IgD-negative memory B cell (primary cell): ENCODE data around the gene ELAVL3. TPM values are rescaled to one million over a fixed set of nuclear protein-coding genes. Genes with fewer than 3 reads are reported as not detected.
A peak's percentile ranks its signal among the peaks of the same experiment; 100 is the strongest.
"Not testable (repeated sequence)": the region's sequence is repeated elsewhere in the genome, so short reads cannot be mapped to it uniquely, and the experiment has no call there.

Experiments
- H3K27ac Mint-ChIP-seq, 3 donors: one replicate each; pipeline ENCODE4 v1.8.0; 2020 to 2022; ENCODE audit warnings: mild to moderate bottlenecking in 3 of 3, mixed read lengths in 3 of 3, moderate library complexity in 1 of 3
- H3K27me3 Mint-ChIP-seq: one replicate; pipeline ENCODE4 v1.8.0; 2021; ENCODE audit warnings: mixed read lengths
- H3K36me3 Mint-ChIP-seq: one replicate; pipeline ENCODE4 v1.8.0; 2020; ENCODE audit warnings: mild to moderate bottlenecking, mixed read lengths
- H3K4me1 Mint-ChIP-seq, 3 donors: one replicate each; pipeline ENCODE4 v1.8.0; 2020 to 2022; ENCODE audit warnings: mixed read lengths in 3 of 3, mild to moderate bottlenecking in 1 of 3
- H3K4me3 Mint-ChIP-seq, 4 donors: one replicate each; pipeline ENCODE4 v1.8.0; 2020 to 2022; ENCODE audit warnings: mild to moderate bottlenecking in 4 of 4, mixed read lengths in 4 of 4, moderate library complexity in 3 of 4
- H3K9me3 Mint-ChIP-seq, 3 donors: one replicate each; pipeline ENCODE4 v1.8.0; 2020 to 2021; ENCODE audit warnings: mixed read lengths in 3 of 3, mild to moderate bottlenecking in 1 of 3
- polyA plus RNA-seq: library from polyadenylated mRNA; unstranded; fragments of 300-500 nt; fragmentation: Illumina TruSeq; gene quantifications from one replicate; pipeline ENCODE4 v1.2.3, GENCODE V29; 2021

The ELAVL3 gene
- polyA plus RNA-seq, 1 donor from 2014 or later: not detected

DNA sequence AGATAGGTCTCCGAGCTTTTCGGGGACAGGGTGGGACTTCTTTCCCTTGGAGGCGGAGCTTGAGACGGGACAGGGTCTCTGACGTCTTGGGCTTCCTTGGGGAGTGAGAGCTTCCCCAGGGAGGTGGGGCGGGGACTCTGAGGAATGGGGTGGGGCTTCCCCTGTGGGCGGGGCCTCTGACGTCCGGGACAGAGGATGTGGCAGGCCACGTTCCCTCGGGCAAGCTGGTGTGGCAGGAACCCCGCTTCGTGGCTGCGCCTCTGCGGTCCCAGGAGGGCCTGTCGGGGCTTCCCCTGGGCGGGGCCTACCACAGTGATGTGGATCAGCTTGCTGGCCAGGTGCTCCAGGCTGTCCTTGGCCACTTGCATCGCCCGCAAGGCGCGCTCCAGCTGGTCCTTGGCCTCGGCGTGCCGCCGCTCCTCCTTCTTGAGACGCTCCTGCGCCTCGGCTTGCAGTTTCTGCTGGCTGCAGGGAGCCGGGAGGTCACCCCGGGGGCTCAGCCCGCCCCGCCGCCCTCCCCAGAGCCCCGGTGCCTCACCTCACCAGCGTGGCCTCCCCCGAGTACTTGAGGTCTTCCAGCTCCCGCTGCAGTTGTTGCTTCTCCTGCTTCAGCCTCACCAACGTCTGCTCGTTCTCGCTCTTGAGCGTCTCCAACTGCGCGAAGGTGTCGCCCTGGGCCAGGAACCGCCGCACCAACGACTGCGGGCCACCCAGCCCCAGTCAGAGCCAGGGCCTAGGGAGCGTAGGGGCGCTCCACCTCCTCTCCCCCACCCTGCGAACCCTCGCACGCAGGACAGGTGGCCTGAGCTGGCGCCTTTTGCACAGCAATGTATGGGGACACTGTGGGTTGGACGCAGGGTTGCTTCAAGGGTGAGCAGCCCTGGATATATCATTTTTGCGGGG lies 58.4 kb downstream of the ELAVL3 start:
- Mint-ChIP-seq H3K4me1 (peaks cover 20 to 28% (median 25%) of the 10 kb centered on the region in 3 donors), H3K27ac (peak overlapping the region; percentile 83 to 97 (median 94)), H3K36me3 (no peaks in the 10 kb centered on the region), H3K27me3 (peaks cover 35% of the 10 kb centered on the region), H3K9me3 (no peaks in the 10 kb centered on the region), H3K4me3 (peak overlapping the region; percentile 81 to 92 (median 88))

DNA sequence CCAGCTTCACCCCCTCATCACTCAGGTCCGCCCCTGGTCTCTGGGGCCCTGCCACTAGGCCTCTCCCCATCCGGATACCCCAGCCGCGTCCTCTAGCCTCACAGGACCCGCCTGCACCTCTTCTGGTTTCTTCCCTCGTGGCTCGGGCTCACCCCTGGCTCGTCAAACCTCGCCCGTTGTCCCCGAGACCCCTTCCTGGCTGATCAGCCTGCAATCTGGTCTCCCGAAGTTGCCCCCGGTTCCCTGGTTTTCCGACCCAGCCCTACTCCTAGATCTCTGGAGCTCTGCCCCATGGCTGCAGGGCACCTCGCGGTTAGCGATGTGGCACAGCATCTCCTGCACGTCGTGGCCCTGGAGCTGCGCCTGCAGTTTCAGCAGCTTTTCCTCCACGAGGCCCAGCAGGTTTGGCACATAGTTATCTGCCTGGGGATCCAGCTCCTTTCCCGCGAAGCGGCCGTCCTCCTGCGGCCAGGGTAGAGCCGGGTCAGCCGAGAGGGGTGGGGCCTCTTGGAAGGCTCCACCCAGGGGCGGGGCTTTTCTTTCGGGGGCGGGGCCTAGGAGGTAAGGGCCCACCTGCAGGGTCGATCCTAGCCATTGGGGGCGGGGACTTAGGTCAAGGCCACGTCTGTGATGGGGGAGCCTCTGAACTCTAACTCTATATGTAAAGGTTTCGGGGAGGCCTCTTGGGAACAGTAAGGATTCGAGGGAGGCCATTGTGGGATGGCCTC lies 59.3 kb downstream of the ELAVL3 start:
- Mint-ChIP-seq H3K27ac (peak overlapping the region; percentile 83 to 97 (median 94)), H3K36me3 (no peaks in the 10 kb centered on the region), H3K27me3 (peaks cover 35% of the 10 kb centered on the region), H3K9me3 (no peaks in the 10 kb centered on the region), H3K4me3 (peak overlapping the region; percentile 81 to 92 (median 88)), H3K4me1 (peaks cover 20 to 28% (median 25%) of the 10 kb centered on the region in 3 donors)

DNA sequence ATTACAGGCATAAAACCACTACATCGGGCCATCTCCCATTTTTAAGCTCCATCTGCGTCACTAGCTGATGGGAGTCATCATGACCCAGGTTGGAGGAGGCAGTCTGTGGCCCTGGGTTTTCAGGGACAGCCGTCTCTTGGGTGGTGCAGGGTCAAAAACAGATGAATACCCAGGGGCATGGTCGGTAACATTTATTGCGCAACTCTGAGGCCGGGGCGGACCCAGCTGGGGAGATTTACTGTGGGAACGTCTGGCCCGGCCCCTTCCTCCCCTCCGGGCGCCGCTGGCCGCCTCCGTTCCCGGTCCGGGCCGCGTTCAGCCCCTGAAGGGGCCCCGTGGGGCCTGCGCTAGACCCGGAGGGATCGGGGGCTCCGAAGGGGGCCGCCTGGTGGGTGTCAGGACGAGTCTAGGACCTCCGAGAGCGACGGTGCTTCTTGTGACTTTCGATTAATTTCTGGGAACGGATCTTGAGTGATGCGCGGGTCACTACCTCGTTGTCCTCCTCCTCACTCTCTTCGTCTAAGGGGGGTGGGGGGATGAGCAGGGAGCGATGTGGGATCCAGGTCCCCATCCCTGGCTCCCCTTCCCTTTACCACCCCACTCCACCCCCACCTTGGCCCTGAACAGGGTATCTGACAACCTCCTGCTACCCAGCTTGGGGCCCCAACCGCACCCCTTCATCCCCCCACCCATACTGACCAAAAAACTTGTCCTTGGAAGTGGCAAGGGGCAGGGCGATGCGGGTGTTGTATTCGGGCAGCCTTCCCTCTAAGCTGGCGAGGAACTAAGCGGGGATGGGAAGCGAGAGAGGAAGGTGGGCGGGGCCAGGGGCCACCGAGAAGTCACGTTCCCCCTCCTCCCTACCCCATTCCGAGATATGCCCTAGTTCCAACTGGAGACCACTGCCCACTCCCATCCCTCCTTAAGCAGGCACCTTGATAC lies 60.1 kb downstream of the ELAVL3 start:
- Mint-ChIP-seq H3K27ac (peak overlapping the region in 2 of 3 donors; percentile 94 to 97), H3K9me3 (no peaks in the 10 kb centered on the region), H3K4me3 (peak overlapping the region; percentile 81 to 92 (median 88)), H3K27me3 (peaks cover 35% of the 10 kb centered on the region), H3K36me3 (no peaks in the 10 kb centered on the region), H3K4me1 (peaks cover 20 to 28% (median 25%) of the 10 kb centered on the region in 3 donors)

DNA sequence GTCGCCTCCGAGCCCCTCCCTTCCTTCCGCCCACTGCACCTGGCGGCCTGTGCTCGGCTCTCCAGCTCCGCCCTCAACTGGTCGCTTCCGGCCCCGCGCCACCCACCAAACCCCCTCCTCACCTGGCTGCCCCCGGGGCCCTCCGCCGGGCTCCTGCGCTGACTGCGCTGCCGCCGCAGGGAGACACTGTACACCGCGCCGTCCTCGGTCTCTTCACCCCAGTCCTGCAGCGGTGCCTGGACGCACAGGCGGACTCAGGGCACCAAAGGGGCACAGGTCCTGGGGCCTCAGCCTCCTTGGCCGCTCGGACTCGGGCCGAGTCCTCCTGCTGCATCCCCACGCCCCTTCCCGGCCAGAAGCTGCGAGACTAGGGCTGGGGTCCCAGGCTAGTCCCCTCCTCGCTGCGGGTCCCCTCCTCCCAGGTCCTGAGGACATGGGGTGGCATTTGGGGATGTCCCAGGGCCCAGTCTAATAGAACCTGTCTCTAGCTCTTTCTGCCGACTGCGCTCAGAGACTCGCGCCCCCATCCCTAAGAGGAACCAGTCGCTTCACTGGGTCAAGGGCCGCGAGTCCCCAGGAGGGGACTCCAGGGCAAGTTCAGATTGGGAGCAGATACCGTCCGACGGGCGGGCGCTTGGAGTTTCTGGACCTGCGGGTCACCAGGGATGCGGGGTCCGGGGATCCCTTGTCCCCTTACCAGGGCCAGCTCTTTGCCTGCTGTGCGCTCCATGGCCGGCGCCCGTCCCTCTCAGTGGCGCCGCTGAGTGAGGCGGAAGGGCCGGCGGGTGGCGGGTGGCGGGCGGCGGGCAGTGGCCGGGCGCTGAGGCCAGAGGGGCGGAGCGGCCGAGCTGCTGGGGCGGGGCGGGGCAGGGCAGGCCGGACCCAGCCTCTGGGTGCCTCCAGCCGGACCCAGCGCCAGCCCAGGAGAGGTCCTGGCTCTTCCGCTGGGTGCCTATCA lies 62.0 kb downstream of the ELAVL3 start, which contains the start of gene RGL3:
RGL3 (minus strand) TSS at position 766 of the 958 bp plus-strand sequence; CDS start at position 730, 36 bp downstream.
- peak within 1 kb of the TSS; percentile 70 to 94 (median 88) for H3K4me3 Mint-ChIP-seq
- peaks cover 20 to 28% (median 24%) of the 10 kb centered on the region in 3 donors for H3K4me1 Mint-ChIP-seq
- H3K9me3 Mint-ChIP-seq: no peaks in the 10 kb centered on the region
- no peaks in the 10 kb centered on the region for H3K36me3 Mint-ChIP-seq
- H3K27ac Mint-ChIP-seq: peak within 1 kb of the TSS; percentile 80 to 97 (median 85)
- H3K27me3 Mint-ChIP-seq: peaks cover 35% of the 10 kb centered on the region

DNA sequence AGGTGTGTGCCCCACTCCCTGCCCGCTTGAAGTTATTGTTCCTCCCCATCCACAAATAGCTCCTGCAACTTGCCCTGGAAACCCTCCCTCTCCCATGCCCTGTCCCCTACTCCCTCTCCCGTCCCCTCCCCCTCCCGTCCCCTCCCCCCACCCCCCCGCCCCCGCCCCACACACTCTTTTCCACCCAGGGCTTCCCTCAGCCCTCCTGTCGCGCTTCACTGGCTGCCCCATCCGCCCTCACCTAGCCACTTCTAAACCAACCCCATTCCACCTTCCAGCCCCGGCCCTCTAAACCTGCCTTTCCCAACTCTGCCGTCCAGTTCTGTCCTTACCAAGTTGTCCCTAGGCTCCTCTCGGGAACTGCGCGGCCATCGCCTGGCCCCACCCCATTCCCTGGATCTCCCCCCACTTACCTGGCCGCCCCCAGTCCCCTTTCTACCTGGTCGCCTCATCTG lies 62.7 kb downstream of the ELAVL3 start:
- peaks cover 30% of the 10 kb centered on the region for H3K27me3 Mint-ChIP-seq
- H3K9me3 Mint-ChIP-seq: no peaks in the 10 kb centered on the region
- H3K4me1 Mint-ChIP-seq: peaks cover 18 to 21% (median 20%) of the 10 kb centered on the region in 3 donors
- H3K4me3 Mint-ChIP-seq: peak overlapping the region; percentile 70 to 94 (median 79)
- no peaks in the 10 kb centered on the region for H3K36me3 Mint-ChIP-seq
- H3K27ac Mint-ChIP-seq: peak overlapping the region in 2 of 3 donors; percentile 67 to 85

DNA sequence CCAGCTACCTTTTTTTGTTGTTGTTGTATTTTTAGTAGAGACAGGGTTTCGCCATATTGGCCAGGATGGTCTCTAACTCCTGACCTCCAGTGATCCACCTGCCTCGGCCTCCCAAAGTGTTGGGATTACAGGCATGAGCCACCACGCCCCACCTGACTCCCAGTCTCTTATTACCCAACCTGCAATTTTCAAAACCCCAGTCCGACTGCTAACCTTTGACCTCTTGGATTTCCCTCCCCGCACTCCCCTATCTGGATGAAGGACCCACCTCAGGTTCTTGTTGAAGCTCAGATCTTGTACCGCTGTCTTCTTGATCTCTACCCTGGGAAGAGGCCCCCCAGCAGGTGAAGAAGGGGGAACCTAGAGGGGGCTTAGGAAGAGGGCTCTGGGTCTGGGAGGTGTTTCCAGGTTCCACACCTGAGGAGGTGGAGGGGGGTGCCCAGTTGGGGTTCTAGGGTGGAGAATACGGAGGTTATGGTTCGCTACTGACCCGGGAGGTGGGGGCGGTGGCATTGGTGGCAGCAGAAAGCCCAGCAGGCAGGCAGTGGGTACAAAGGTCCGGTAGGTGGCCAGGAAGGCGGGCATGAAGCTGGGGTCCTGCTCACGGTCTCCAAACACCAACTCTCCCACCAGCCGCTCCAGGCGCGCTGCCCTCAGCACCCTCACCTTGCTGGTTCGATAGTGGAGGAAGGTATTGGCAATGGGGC lies 64.3 kb downstream of the ELAVL3 start:
- Mint-ChIP-seq H3K4me1 (peaks cover 7 to 14% (median 13%) of the 10 kb centered on the region in 3 donors), H3K36me3 (no peaks in the 10 kb centered on the region), H3K9me3 (no peaks in the 10 kb centered on the region), H3K27ac (peak overlapping the region in 1 of 3 donors; percentile 63), H3K4me3 (no peak overlapping the region), H3K27me3 (peaks cover 24% of the 10 kb centered on the region)

DNA sequence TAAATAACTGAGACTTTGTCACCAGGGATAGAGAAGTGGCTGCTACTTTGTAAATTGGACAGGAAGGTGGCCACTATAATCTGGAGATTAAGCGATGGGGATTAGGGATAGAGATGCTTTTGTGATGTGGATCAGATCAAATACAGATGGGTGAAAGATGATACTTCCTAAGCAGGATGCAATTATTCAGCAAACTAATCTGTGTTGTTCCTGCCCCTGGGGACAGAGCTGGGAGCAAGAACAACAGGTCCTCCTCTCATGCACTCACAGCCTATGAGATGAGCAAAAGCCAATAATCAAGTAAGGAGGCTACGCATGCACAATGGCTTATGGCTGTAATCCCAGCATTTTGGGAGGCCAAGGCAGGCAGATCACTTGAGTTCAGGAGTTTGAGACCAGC lies 66.3 kb downstream of the ELAVL3 start:
- Mint-ChIP-seq H3K27me3 (peaks cover 21% of the 10 kb centered on the region), H3K4me3 (no peak overlapping the region), H3K27ac (no peak overlapping the region), H3K36me3 (no peaks in the 10 kb centered on the region), H3K9me3 (no peaks in the 10 kb centered on the region), H3K4me1 (peaks cover 5 to 6% (median 6%) of the 10 kb centered on the region in 3 donors)

DNA sequence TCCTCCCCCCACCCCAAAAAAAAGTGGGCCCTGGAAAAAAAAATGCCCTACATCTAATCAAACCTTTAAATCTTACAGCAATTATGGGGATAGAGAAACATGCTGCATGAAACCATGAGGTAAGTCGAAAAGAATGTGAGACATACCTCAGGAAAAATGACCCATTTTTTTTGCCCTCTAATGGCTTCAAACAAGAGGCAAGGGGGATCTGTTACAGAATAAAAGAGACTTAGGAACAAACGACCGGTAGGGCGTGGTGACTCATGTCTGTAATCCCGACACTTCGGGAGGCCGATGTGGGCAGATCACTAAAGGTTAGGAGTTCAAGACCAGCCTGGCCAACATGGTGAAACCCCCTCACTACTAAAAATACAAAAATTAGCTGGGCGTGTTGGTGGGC lies 70.2 kb downstream of the ELAVL3 start:
- Mint-ChIP-seq H3K36me3 (no peaks in the 10 kb centered on the region), H3K27ac (no peak overlapping the region), H3K27me3 (peaks cover 10% of the 10 kb centered on the region), H3K4me1 (peaks cover 0 to 2% (median 0%) of the 10 kb centered on the region in 3 donors), H3K4me3 (peak overlapping the region in 1 of 4 donors; percentile 17), H3K9me3 (no peaks in the 10 kb centered on the region)

DNA sequence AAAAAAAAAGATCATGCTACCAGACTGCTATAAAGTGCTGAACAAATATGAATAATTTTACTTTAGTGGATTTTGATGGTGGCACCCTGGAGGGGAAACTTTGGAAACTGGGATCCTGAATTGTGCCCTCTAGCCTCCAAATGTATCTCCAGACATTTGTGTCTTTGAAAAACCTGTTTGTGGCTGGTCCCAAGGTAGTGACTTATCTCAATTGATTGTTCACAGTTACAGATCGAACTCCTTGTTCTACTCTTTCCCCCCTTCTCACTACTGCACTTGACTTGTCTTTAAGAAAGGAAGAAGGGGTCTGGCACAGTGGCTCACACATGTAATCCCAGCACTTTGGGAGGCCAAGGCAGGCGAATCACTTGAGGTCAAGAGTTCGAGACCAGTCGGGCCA lies 72.3 kb downstream of the ELAVL3 start:
- Mint-ChIP-seq H3K4me3 (no peak overlapping the region), H3K9me3 (no peaks in the 10 kb centered on the region), H3K27me3 (peaks cover 10% of the 10 kb centered on the region), H3K27ac (peak overlapping the region in 1 of 3 donors; percentile 16), H3K4me1 (peaks cover 0 to 2% (median 0%) of the 10 kb centered on the region in 3 donors), H3K36me3 (no peaks in the 10 kb centered on the region)

DNA sequence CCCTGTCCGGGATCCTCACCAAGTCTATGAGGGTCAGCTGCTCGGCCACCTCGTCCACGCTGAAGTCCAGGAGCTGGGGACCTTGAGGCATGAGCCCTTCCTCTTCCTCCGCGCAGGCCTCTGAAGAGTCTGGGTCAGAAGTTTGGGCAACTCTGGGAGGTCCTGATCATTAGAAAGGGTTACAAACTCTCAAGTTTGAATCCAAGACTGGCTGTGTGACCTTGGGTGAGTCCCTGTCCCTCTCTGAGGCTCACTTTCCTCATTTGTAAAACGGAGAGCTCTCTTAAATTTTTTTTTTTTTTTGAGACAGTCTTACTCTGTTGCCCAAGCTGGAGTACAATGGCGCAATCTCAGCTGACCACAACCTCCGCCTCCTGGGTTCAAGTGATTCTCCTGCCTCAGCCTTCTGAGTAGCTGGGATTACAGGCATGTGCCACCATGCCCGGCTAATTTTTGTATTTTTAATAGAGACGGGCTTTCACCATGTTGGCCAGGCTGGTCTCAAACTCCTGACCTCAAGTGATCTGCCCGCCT lies 74.1 kb downstream of the ELAVL3 start:
- not testable (repeated sequence) for H3K4me3 Mint-ChIP-seq, H3K27me3 Mint-ChIP-seq, H3K9me3 Mint-ChIP-seq, H3K36me3 Mint-ChIP-seq, H3K4me1 Mint-ChIP-seq
- peak overlapping the region in 1 of 3 donors; percentile 76 for H3K27ac Mint-ChIP-seq

DNA sequence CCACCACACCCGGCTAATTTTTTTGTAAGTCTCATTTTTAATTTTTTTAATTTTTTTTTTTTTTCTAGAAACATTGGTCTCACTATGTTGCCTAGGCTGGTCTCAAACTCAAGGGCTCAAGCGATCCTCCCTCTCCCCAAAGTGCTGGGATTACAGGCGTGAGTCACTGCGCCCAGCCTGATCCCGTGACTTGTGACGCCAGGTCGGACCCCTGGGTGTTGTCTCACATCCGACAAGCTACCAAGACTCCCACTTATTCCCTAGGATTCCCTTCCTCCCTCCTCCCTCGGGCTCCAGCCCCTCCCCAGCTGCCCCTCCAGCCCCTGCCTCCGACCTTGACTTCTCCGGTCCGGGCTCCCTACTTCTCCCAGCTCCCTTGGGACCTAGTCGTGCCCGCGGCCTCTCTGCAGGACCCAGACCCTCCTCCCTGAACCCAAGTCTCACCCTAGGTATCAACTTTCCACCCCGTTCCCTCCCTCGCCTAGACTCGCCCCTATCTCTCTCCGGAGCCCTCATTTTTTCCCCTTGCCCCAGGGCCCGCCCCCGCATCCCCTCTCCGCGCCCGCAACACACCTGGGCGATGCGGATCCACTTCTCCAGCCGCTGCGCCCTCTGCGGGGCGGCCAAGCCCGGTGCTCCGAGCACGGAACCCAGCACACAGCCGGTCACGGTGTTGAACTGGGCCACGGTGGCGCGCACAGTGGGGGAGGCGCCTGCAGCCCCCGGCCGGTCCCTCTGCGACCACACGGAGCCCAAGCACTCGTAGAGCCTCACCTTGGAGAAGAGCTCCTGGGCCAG lies 74.8 kb downstream of the ELAVL3 start:
- H3K27me3 Mint-ChIP-seq: peaks cover 4% of the 10 kb centered on the region

More for the DNA sequence above, 74.8 kb downstream of the ELAVL3 start:
- H3K27ac Mint-ChIP-seq: peak overlapping the region in 1 of 3 donors; percentile 76
- H3K36me3 Mint-ChIP-seq: no peaks in the 10 kb centered on the region
- H3K4me1 Mint-ChIP-seq: peaks cover 0 to 2% (median 0%) of the 10 kb centered on the region in 3 donors
- no peak overlapping the region for H3K4me3 Mint-ChIP-seq
- no peaks in the 10 kb centered on the region for H3K9me3 Mint-ChIP-seq
